ENCODE results near the gene PRH2.

Gene PRH2

DNA sequence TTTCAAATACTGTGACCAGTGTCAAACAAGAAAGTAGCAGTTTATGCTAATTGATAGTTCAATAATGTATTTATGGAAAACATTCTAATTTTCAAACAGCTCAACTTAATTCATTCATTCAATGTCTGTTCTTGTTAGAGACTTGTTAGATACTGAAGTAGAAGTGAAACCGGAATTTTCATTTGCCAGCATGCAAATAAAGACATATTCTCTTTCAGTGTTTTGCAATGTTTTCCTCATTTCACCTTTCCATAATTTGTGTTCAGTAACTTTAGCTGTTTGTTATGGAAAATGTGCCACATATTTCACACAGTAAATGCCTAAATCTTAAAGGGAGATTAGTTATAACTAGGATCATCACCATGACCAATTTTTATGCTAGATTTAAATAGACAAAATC, 36.4 kb downstream of the PRH2 start:
- DNase-seq, result no peak

DNA sequence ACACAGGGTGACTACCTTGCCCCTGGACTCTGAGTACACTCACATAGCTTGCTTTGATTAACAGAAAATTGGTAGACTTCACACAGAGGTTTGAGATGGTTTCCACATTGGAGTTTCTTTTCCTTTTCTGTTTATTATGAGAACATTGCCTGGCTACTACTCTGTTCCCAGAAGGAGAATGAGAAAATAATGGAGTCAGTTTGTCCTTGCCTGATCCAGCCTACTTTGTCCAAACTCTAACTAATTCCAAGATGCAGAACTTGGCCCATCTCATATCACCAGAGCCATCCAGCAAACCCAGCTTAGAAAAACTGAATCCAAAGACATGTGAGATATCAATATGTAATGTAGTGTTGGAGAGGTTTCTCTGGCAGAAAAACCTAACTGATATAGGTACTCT, 37.3 kb downstream of the PRH2 start:
- no peak for DNase-seq

- DNase-seq, result no peak
Measured at GRCh38 chr12:10967409-10967808, 38.4 kb downstream of the PRH2 start.

DNA sequence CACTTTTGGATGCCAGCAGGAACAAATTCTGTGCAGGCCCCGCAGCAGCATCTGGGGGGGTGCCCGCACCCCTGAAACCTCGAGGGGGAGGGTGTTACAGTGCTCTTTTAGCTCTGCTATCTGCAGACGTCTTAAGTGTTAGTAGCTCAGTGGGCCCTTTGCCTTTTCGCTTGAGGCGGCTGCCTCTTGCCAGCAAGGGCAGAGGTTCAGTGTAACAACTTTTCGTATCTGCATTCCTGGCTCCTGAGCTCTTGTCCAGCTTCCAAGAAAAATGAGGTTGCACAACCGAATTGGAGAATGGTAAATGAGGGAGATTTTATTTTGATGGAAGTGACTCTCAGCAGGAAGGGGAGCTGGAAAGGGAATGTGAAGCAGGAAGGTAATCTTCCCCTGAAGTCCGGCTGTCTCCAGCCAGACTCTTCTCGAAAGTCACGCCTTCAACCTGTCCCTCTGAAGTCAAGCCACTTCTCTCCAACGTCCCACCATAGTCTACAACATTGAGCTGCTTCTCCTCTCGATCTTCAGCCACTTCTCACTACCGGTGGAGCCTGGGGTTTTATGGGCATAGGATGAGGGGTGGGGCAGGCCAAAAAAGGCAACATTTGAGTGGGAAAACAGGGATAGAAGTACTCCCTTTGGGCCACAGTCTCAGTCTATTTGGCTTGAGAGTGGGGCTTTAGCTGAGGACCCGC, 39.9 kb downstream of the PRH2 start:
- DNase-seq, result no peak

GRCh38 chr12:10974965-10975364, 45.9 kb downstream of the PRH2 start:
- no peak for DNase-seq

- DNase-seq, result peak in 1 of 2 donors; percentile 21
Measured at GRCh38 chr12:10982244-10982643, 53.2 kb downstream of the PRH2 start.

Data from stimulated activated CD4-positive, alpha-beta T cell treated with anti-CD3 and anti-CD28 coated beads, Interleukin-2, amount 100 ng/mL, for 24 hours (primary cell).